Thyroid gland (tissue), 4 donors: ENCODE data around the gene CAMK1D. TPM values are rescaled to one million over a fixed set of nuclear protein-coding genes. Genes with fewer than 3 reads are reported as not detected.
"Not testable (repeated sequence)": the region's sequence is repeated elsewhere in the genome, so short reads cannot be mapped to it uniquely, and the experiment has no call there.

ENCODE experiments used
- DNase-seq, 2 donors: peaks; one replicate each; pipeline ENCODE4 v3.0.0-alpha.2; 2019
- H3K27ac ChIP-seq, 3 donors: fragments of 200-600 bp; sonication (generic); 1 replicate in 2 of 3; 2 replicates in 1 of 3; pipeline ENCODE4 v1.5.1; 2016 to 2019; ENCODE audit warnings: mild to moderate bottlenecking in 1 of 3, moderate library complexity in 1 of 3
- H3K27me3 ChIP-seq: fragments of 200-600 bp; sonication (generic); one replicate; pipeline ENCODE4 v1.5.1; 2019
- H3K36me3 ChIP-seq, 2 donors: fragments of 200-600 bp; sonication (generic); one replicate each; pipeline ENCODE4 v1.5.1; 2016 to 2019
- H3K4me1 ChIP-seq, 2 donors: fragments of 200-600 bp; sonication (generic); one replicate each; pipeline ENCODE4 v1.5.1; 2017 to 2019
- H3K4me3 ChIP-seq, 3 donors: fragments of 200-600 bp; sonication (generic); replicated peaks in 1 of 3; 1 replicate in 2 of 3; 2 replicates in 1 of 3; pipeline ENCODE4 v1.5.1; 2016; ENCODE audit warnings: mild to moderate bottlenecking in 1 of 3
- H3K9me3 ChIP-seq: fragments of 200-600 bp; sonication (generic); one replicate; pipeline ENCODE4 v1.5.1; 2017
- CTCF ChIP-seq, 6 experiments: fragments of 200-600 bp in 3 of 6; fragments of 450-650 bp in 3 of 6; sonication (generic) in 3 of 6; IDR thresholded peaks; one replicate each; pipeline ENCODE4 v1.5.1; 2016 to 2019; ENCODE audit warnings: antibody characterized with exemption in 6 of 6, mild to moderate bottlenecking in 2 of 6, inconsistent platforms in 1 of 6, moderate library complexity in 1 of 6
- POLR2A ChIP-seq, 2 donors: fragments of 450-650 bp; IDR thresholded peaks; one replicate each; pipeline ENCODE4 v1.6.1; 2017; ENCODE audit warnings: antibody characterized with exemption in 2 of 2, mild to moderate bottlenecking in 2 of 2, moderate library complexity in 1 of 2
- WGBS, 2 donors: methylation state at CpG; one replicate each; pipeline ENCODE4 v1.1.5; 2017; 5-methylcytosine and 5-hydroxymethylcytosine counted together
- intact Hi-C: fragments of 100-400 bp; cut with DNase I; formaldehyde crosslinking; loops from one replicate; pipeline ENCODE4 v1.15.1; 2023
- total RNA-seq, 4 donors: library from RNA; depleted of rRNA; stranded (reverse); fragments of >200 nt; gene quantifications; one replicate each; pipeline ENCODE4 v1.2.3, GENCODE V29; 2016

The CAMK1D gene
- total RNA-seq, 4 donors from 2014 or later: 12.2 to 29.6 (median 17.4) TPM

- 67 to 91% methylated on average over 2 of the region's 2 CpGs for WGBS, 2 donors
- Histone ChIP-seq H3K27ac (no peak overlapping the region), H3K36me3 (no peaks in the 10 kb centered on the region), H3K4me3 (no peak overlapping the region), H3K27me3 (no peaks in the 10 kb centered on the region), H3K9me3 (no peaks in the 10 kb centered on the region), H3K4me1 (no peaks in the 10 kb centered on the region)
- DNase-seq: no peak
- TF ChIP-seq POLR2A (IDR thresholded peaks at IDR 0.05) (no peak), CTCF (IDR thresholded peaks at IDR 0.05) (no peak)
- intact Hi-C loops: no loop called here
These were observed 21.9 kb upstream of the CAMK1D start for GRCh38 chr10:12327476-12327875.

- WGBS, 2 donors: 96 to 97% methylated on average over 8 to 9 of the region's 9 CpGs
- H3K9me3 ChIP-seq, H3K27me3 ChIP-seq, H3K4me1 ChIP-seq, intact Hi-C loops, DNase-seq, H3K27ac ChIP-seq, H3K4me3 ChIP-seq, H3K36me3 ChIP-seq: not testable (repeated sequence)
These were observed 21.0 kb upstream of the CAMK1D start for GRCh38 chr10:12328312-12328711.

GRCh38 chr10:12332572-12333379 is 16.6 kb upstream of the CAMK1D start:
- TF ChIP-seq CTCF (IDR thresholded peaks at IDR 0.05) (no peak), POLR2A (IDR thresholded peaks at IDR 0.05) (no peak)
- Histone ChIP-seq H3K4me3 (no peak overlapping the region), H3K27me3 (no peaks in the 10 kb centered on the region), H3K4me1 (peaks cover 0 to 9% of the 10 kb centered on the region in 2 donors), H3K36me3 (no peaks in the 10 kb centered on the region), H3K9me3 (no peaks in the 10 kb centered on the region), H3K27ac (peak overlapping the region in 1 of 3 donors; percentile 2)
- WGBS, 2 donors: 77 to 78% methylated on average over 11 of the region's 11 CpGs
- no peak for DNase-seq
- intact Hi-C loops: no loop called here

- 49 to 62% methylated on average over 15 of the region's 15 CpGs for WGBS, 2 donors
- H3K36me3 ChIP-seq: no peaks in the 10 kb centered on the region
- TF ChIP-seq CTCF (IDR thresholded peaks at IDR 0.05): no peak
- TF ChIP-seq POLR2A (IDR thresholded peaks at IDR 0.05): no peak
- DNase-seq: peak; percentile 26 to 27
- H3K9me3 ChIP-seq: no peaks in the 10 kb centered on the region
- no peak overlapping the region for H3K4me3 ChIP-seq
- intact Hi-C loops: no loop called here
- peaks cover 0 to 9% of the 10 kb centered on the region in 2 donors for H3K4me1 ChIP-seq
- no peaks in the 10 kb centered on the region for H3K27me3 ChIP-seq
- peak overlapping the region in 1 of 3 donors; percentile 2 for H3K27ac ChIP-seq
These were observed 15.8 kb upstream of the CAMK1D start for GRCh38 chr10:12333380-12334185.

GRCh38 chr10:12334186-12334530 is 15.2 kb upstream of the CAMK1D start:
- no peak for TF ChIP-seq CTCF (IDR thresholded peaks at IDR 0.05)
- no peak for TF ChIP-seq POLR2A (IDR thresholded peaks at IDR 0.05)
- H3K27me3 ChIP-seq: no peaks in the 10 kb centered on the region
- no peak overlapping the region for H3K4me3 ChIP-seq
- no peaks in the 10 kb centered on the region for H3K9me3 ChIP-seq
- no peak for DNase-seq
- WGBS, 2 donors: 81 to 86% methylated on average over 6 of the region's 6 CpGs
- H3K27ac ChIP-seq: peak overlapping the region in 1 of 3 donors; percentile 2
- intact Hi-C loops: no loop called here
- no peaks in the 10 kb centered on the region for H3K36me3 ChIP-seq
- peaks cover 0 to 9% of the 10 kb centered on the region in 2 donors for H3K4me1 ChIP-seq

GRCh38 chr10:12335169-12335568 is 14.2 kb upstream of the CAMK1D start:
- 73 to 98% methylated on average over 4 of the region's 4 CpGs for WGBS, 2 donors
- not testable (repeated sequence) for H3K27ac ChIP-seq

More at GRCh38 chr10:12335169-12335568, 14.2 kb upstream of the CAMK1D start:
- H3K4me3 ChIP-seq, DNase-seq, H3K9me3 ChIP-seq, H3K27me3 ChIP-seq, intact Hi-C loops, H3K36me3 ChIP-seq, H3K4me1 ChIP-seq: not testable (repeated sequence)
